H1 (cell line): ENCODE data around the gene ADRM1. TPM values are rescaled to one million over a fixed set of nuclear protein-coding genes. Genes with fewer than 3 reads are reported as not detected.

ENCODE experiments used
- CTCF ChIA-PET: fragments of 300-600 bp; sonication (Branson Sonifier 250); formaldehyde crosslinking; loops from one replicate; lab custom pipeline; 2021; ENCODE audit not compliant: partially characterized antibody; lab: Charles Lee
- POLR2A ChIA-PET: fragments of 300-600 bp; sonication (Branson Sonifier 250); formaldehyde crosslinking; loops from one replicate; lab custom pipeline; 2021; ENCODE audit warnings: inconsistent platforms; ENCODE audit not compliant: partially characterized antibody; lab: Charles Lee
- DNase-seq, 2 experiments: peaks; one replicate each; pipeline versions ENCODE4 v3.0.0 to v3.0.0-alpha.2; 2010 to 2022; ENCODE audit warnings: low spot score in 2 of 2, low read depth in 1 of 2, mixed read lengths in 1 of 2
- FAIRE-seq: peaks from 2 replicates; lab custom pipeline; 2011; peaks lifted over from hg19 to GRCh38; lab: Jason Lieb, UNC
- H2AFZ ChIP-seq: 2 replicates; pipeline ENCODE4 v1.8.1; 2012; ENCODE audit warnings: low read length, inconsistent platforms
- H2AK5ac ChIP-seq: 2 replicates; pipeline ENCODE4 v1.6.1; 2013; ENCODE audit warnings: low read depth, low read length
- H2BK120ac ChIP-seq: replicated peaks from 2 replicates; pipeline ENCODE3; 2013; ENCODE audit warnings: low read depth, low read length, inconsistent platforms
- H2BK12ac ChIP-seq: 2 replicates; pipeline ENCODE4 v1.6.1; 2013; ENCODE audit warnings: low read depth, low read length
- H2BK15ac ChIP-seq: 2 replicates; pipeline ENCODE4 v1.6.1; 2013; ENCODE audit warnings: low read length
- H2BK20ac ChIP-seq: 2 replicates; pipeline ENCODE4 v1.6.1; 2013; ENCODE audit warnings: low read length
- H2BK5ac ChIP-seq: 2 replicates; pipeline ENCODE4 v1.6.1; 2013; ENCODE audit warnings: low read depth, low read length
- H3K14ac ChIP-seq: 2 replicates; pipeline ENCODE4 v1.6.1; 2013; ENCODE audit warnings: inconsistent platforms; ENCODE audit not compliant: insufficient read length
- H3K18ac ChIP-seq: 2 replicates; pipeline ENCODE4 v1.6.1; 2013; ENCODE audit warnings: low read length; ENCODE audit errors: extremely low read depth
- H3K23ac ChIP-seq: 2 replicates; pipeline ENCODE4 v1.6.1; 2013; ENCODE audit warnings: inconsistent platforms; ENCODE audit not compliant: insufficient read length
- H3K23me2 ChIP-seq: 2 replicates; pipeline ENCODE4 v1.6.1; 2013; ENCODE audit warnings: low read depth, low read length
- H3K27ac ChIP-seq: 2 replicates; pipeline ENCODE4 v1.6.1; 2011; ENCODE audit warnings: low read depth, low read length, inconsistent platforms
- H3K27me3 ChIP-seq, 4 experiments: replicated peaks in 1 of 4; 1 replicate in 1 of 4; 2 replicates in 3 of 4; pipeline versions ENCODE4 v1.6.1 to v1.8.1; 2011 to 2013; ENCODE audit warnings: low read length in 3 of 4, mild to moderate bottlenecking in 3 of 4, inconsistent platforms in 2 of 4, mixed read lengths in 2 of 4, moderate library complexity in 1 of 4; ENCODE audit not compliant: control insufficient read depth in 3 of 4, insufficient read depth in 3 of 4; ENCODE audit errors: extremely low read depth in 1 of 4
- H3K36me3 ChIP-seq, 4 experiments: 2 replicates each; pipeline versions ENCODE4 v1.6.1 to v1.8.1; 2011 to 2013; ENCODE audit warnings: mild to moderate bottlenecking in 4 of 4, low read length in 3 of 4, moderate library complexity in 2 of 4, control low read depth in 1 of 4, inconsistent platforms in 1 of 4; ENCODE audit not compliant: insufficient read depth in 4 of 4, control insufficient read depth in 2 of 4
- H3K4ac ChIP-seq: replicated peaks from 2 replicates; pipeline ENCODE3; 2013; ENCODE audit warnings: low read length, low read depth, mixed read lengths, inconsistent platforms; ENCODE audit not compliant: insufficient read length
- H3K4me1 ChIP-seq, 4 experiments: replicated peaks in 1 of 4; 1 replicate in 1 of 4; 2 replicates in 3 of 4; pipeline versions ENCODE4 v1.6.1 to v1.8.1; 2011 to 2013; ENCODE audit warnings: low read length in 3 of 4, inconsistent platforms in 2 of 4, mixed read lengths in 1 of 4; ENCODE audit not compliant: insufficient read depth in 4 of 4, control insufficient read depth in 3 of 4
- H3K4me2 ChIP-seq, 2 experiments: 2 replicates each; pipeline versions ENCODE4 v1.6.1 to v1.8.1; 2011 to 2013; ENCODE audit warnings: low read depth in 2 of 2, low read length in 2 of 2, control low read depth in 1 of 2, inconsistent platforms in 1 of 2, mild to moderate bottlenecking in 1 of 2; ENCODE audit not compliant: insufficient read depth in 1 of 2
- H3K4me3 ChIP-seq, 4 experiments: fragments of 200-600, 300-600 bp in 1 of 4; sonication (generic), shearing (Covaris generic), sonication (Bioruptor Twin) in 1 of 4; 2 replicates each; pipeline versions ENCODE4 v1.5.1 to v1.8.1; 2011 to 2016; ENCODE audit warnings: low read length in 4 of 4, low read depth in 3 of 4, control low read depth in 2 of 4, inconsistent platforms in 2 of 4, mild to moderate bottlenecking in 2 of 4, mixed read lengths in 1 of 4, moderate library complexity in 1 of 4; ENCODE audit not compliant: insufficient read depth in 2 of 4; ENCODE audit errors: extremely low read depth in 1 of 4
- H3K56ac ChIP-seq: replicated peaks from 2 replicates; pipeline ENCODE3; 2013; ENCODE audit warnings: low read depth, mild to moderate bottlenecking, mixed read lengths, low read length, inconsistent platforms; ENCODE audit not compliant: insufficient read length
- H3K79me1 ChIP-seq: 2 replicates; pipeline ENCODE4 v1.6.1; 2013; ENCODE audit warnings: low read depth, low read length, control low read depth
- H3K79me2 ChIP-seq, 2 experiments: 2 replicates each; pipeline versions ENCODE4 v1.6.1 to v1.8.1; 2012 to 2013; ENCODE audit warnings: low read length in 2 of 2, mild to moderate bottlenecking in 2 of 2, inconsistent platforms in 1 of 2; ENCODE audit not compliant: insufficient read depth in 2 of 2, control insufficient read depth in 1 of 2
- H3K9ac ChIP-seq, 4 experiments: replicated peaks in 1 of 4; 1 replicate in 1 of 4; 2 replicates in 3 of 4; pipeline versions ENCODE4 v1.6.1 to v1.8.1; 2011 to 2013; ENCODE audit warnings: low read depth in 3 of 4, low read length in 3 of 4, control low read depth in 2 of 4, mild to moderate bottlenecking in 2 of 4, moderate library complexity in 2 of 4, inconsistent platforms in 1 of 4; ENCODE audit errors: extremely low read depth in 1 of 4
- H3K9me3 ChIP-seq, 2 experiments: 2 replicates each; pipeline versions ENCODE4 v1.6.1 to v1.8.1; 2012 to 2013; ENCODE audit warnings: mild to moderate bottlenecking in 2 of 2, moderate library complexity in 2 of 2, control low read depth in 1 of 2, inconsistent platforms in 1 of 2, low read depth in 1 of 2, low read length in 1 of 2, mixed read lengths in 1 of 2; ENCODE audit not compliant: insufficient read depth in 2 of 2
- H4K20me1 ChIP-seq, 2 experiments: replicated peaks in 1 of 2; 2 replicates each; pipeline versions ENCODE3 to v1.8.1; 2011 to 2013; ENCODE audit warnings: inconsistent platforms in 2 of 2, low read length in 2 of 2, mild to moderate bottlenecking in 1 of 2; ENCODE audit not compliant: insufficient read depth in 2 of 2, control insufficient read depth in 1 of 2
- H4K5ac ChIP-seq: 2 replicates; pipeline ENCODE4 v1.6.1; 2013; ENCODE audit warnings: low read length, low read depth, mixed read lengths, inconsistent platforms; ENCODE audit not compliant: insufficient read length
- H4K8ac ChIP-seq: 2 replicates; pipeline ENCODE4 v1.8.0; 2013; ENCODE audit warnings: mild to moderate bottlenecking, moderate library complexity, low read length, inconsistent platforms; ENCODE audit not compliant: insufficient read depth; ENCODE audit errors: extremely low read depth
- H4K91ac ChIP-seq: replicated peaks from 2 replicates; pipeline ENCODE3; 2013; ENCODE audit warnings: low read length, mixed read lengths, inconsistent platforms; ENCODE audit not compliant: insufficient read length
- BCL11A ChIP-seq, 2 experiments: IDR thresholded peaks; one replicate each; pipeline ENCODE4 v1.6.1; 2011; ENCODE audit warnings: low read depth in 2 of 2, low read length in 2 of 2, mild to moderate bottlenecking in 2 of 2
- GTF2F1 ChIP-seq: IDR thresholded peaks from 2 replicates; pipeline ENCODE4 v1.6.1; 2012; ENCODE audit warnings: low read depth, low read length, improper control_type of control experiment, borderline replicate concordance
- JUND ChIP-seq: IDR thresholded peaks from 2 replicates; pipeline ENCODE4 v1.6.1; 2011; ENCODE audit warnings: mild to moderate bottlenecking, improper control_type of control experiment, low read length
- POLR2A ChIP-seq, 2 experiments: IDR thresholded peaks; 1 replicate in 1 of 2; 2 replicates in 1 of 2; pipeline ENCODE4 v1.6.1; 2011; ENCODE audit warnings: low read depth in 2 of 2, low read length in 2 of 2, mild to moderate bottlenecking in 2 of 2; ENCODE audit errors: control extremely low read depth in 1 of 2
- POU5F1 ChIP-seq: IDR thresholded peaks from 2 replicates; pipeline ENCODE4 v1.6.1; 2011; ENCODE audit warnings: low read depth, mild to moderate bottlenecking, low read length, moderate library complexity
- SIN3A ChIP-seq, 2 experiments: IDR thresholded peaks in 1 of 2; conservative IDR thresholded peaks in 1 of 2; 2 replicates each; pipeline ENCODE4 v1.6.1; 2011 to 2012; ENCODE audit warnings: low read length in 2 of 2, improper control_type of control experiment in 1 of 2, low read depth in 1 of 2, mild to moderate bottlenecking in 1 of 2
- SP1 ChIP-seq: IDR thresholded peaks from 2 replicates; pipeline ENCODE4 v1.6.1; 2011; ENCODE audit warnings: low read depth, low read length
- SRF ChIP-seq: IDR thresholded peaks from 2 replicates; pipeline ENCODE4 v1.6.1; 2011; ENCODE audit warnings: mild to moderate bottlenecking, low read depth, low read length, moderate library complexity
- SUZ12 ChIP-seq: fragments of 200-600 bp; sonication (generic); IDR thresholded peaks from 2 replicates; pipeline ENCODE4 v1.6.1; 2012; ENCODE audit warnings: mild to moderate bottlenecking, inconsistent platforms, low read length, moderate library complexity, mixed read lengths
- ZNF274 ChIP-seq: IDR thresholded peaks from 2 replicates; pipeline ENCODE4 v1.7.0; 2012; ENCODE audit warnings: low read length, borderline replicate concordance; ENCODE audit errors: extremely low read depth
- WGBS, 2 experiments: shearing (Covaris generic) in 1 of 2; methylation state at CpG; one replicate each; pipeline versions ENCODE4 v1.1.6 to v1.1.7; 2013 to 2015; ENCODE audit warnings: low lambda C conversion rate in 2 of 2, mixed read lengths in 2 of 2, inconsistent platforms in 1 of 2, low coverage in 1 of 2, missing lambda C conversion rate in 1 of 2; ENCODE audit not compliant: insufficient replicate concordance in 2 of 2, insufficient coverage in 1 of 2, insufficient read length in 1 of 2; ENCODE audit errors: extremely low coverage in 1 of 2, missing lambda C conversion rate in 1 of 2; 5-methylcytosine and 5-hydroxymethylcytosine counted together
- polyA plus RNA-seq, 7 experiments: library from polyadenylated mRNA; depleted of rRNA in 3 of 7; stranded (reverse) in 5 of 7; unstranded in 2 of 7; fragments of >200 nt in 5 of 7; fragments of 200-250 nt in 2 of 7; gene quantifications; 1 replicate in 5 of 7; 2 replicates in 1 of 7; 4 replicates in 1 of 7; pipeline versions ENCODE4 v1.2.1 to v1.2.3, GENCODE V29; 2011 to 2013; ENCODE audit warnings: missing spikeins in 2 of 7, mixed read lengths in 2 of 7
- total RNA-seq: library from RNA; stranded (reverse); fragmentation: NEBNext Ultra II Directional; extraction: Animal tissue kit (Norgen Biotek cat#: 25700); gene quantifications from 2 replicates; pipeline ENCODE4 v1.2.1, GENCODE V29; 2021
- TF ChIP-seq, protein P1 (sequence below): IDR thresholded peaks from 2 replicates; pipeline ENCODE4 v1.6.1; 2012; ENCODE audit warnings: low read length, inconsistent platforms

ADRM1 gene
- total and polyA plus RNA-seq, 2 of the 8 experiments (the other 6 are each of a cell fraction or from before 2014, with no cell fraction given): 126 to 214 TPM

DNA sequence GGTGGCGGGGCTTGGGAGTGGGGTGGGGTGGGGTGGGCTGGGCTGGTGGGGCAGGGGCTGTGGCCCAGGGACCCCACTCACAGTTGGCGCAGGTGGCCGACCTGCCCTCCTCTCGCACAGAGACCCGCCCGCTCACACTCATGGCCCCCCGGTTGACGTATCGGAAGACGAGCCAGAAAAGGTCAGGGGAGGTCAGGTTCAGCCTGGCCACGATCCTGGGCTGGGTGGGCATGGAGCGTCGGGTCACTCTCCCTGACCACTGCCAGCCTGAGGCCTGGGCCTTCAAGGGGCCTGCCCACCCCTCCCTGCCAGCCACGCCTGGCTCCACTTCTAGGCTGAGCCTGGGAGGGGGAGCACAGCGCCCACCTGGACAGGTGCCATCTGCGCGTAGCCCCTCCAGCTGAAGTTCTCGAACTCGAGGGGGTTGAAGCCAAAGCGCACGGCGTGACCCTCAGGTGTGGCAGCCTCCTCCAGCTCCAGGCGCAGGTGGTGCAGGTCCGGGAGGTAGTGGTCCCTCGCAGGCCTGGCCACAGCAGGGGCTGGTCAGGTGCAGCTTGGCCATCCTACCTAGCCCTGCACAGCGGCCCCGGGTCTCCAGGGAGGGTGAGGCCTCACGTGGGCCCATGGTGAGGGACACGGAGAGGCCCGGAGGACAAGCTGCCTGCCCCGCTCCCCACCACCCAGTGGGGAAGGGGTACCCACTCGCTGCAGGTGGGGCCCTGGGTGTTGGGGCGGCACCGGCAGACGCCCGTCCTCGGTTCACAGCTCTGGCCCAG, 31.2 kb downstream of the ADRM1 start:
- no peak for FAIRE-seq
- no peak for TF ChIP-seq POU5F1
- no peak for TF ChIP-seq GTF2F1
- TF ChIP-seq, protein P1, sequence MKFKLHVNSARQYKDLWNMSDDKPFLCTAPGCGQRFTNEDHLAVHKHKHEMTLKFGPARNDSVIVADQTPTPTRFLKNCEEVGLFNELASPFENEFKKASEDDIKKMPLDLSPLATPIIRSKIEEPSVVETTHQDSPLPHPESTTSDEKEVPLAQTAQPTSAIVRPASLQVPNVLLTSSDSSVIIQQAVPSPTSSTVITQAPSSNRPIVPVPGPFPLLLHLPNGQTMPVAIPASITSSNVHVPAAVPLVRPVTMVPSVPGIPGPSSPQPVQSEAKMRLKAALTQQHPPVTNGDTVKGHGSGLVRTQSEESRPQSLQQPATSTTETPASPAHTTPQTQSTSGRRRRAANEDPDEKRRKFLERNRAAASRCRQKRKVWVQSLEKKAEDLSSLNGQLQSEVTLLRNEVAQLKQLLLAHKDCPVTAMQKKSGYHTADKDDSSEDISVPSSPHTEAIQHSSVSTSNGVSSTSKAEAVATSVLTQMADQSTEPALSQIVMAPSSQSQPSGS: no peak
- TF ChIP-seq ZNF274: no peak
- TF ChIP-seq SP1: no peak
- no peak for TF ChIP-seq SRF
- TF ChIP-seq SIN3A (conservative IDR thresholded peaks at IDR 0.05 in 1 of 2, IDR thresholded peaks at IDR 0.05 in 1 of 2; ENCODE audit: low read depth in 1 of 2, low read length in 2 of 2): no peak
- no peak for TF ChIP-seq SUZ12
- no peak for TF ChIP-seq JUND
- TF ChIP-seq BCL11A (IDR thresholded peaks at IDR 0.05; ENCODE audit: low read depth in 2 of 2, low read length in 2 of 2): no peak
- no peak for TF ChIP-seq POLR2A (IDR thresholded peaks at IDR 0.05; ENCODE audit: control extremely low read depth in 1 of 2, low read depth in 2 of 2, low read length in 2 of 2)

More for the DNA sequence above, 31.2 kb downstream of the ADRM1 start:
- Histone ChIP-seq H2BK5ac (no peak overlapping the region; the same call in 1 of the 2 replicates), H2BK120ac (no peak overlapping the region), H3K4me1 (no peaks in the 10 kb centered on the region), H3K56ac (no peak overlapping the region), H3K27ac (no peak overlapping the region), H4K91ac (no peak overlapping the region), H3K79me1 (0 out of 2 replicates have a peak, but pooled peaks cover 3% of the 10 kb centered on the region), H3K23ac (no peak overlapping the region), H3K4me2 (no peak overlapping the region), H3K79me2 (peaks cover 0 to 2% of the 10 kb centered on the region in 2 experiments; a peak in 1 of 4 replicates), H4K20me1 (peaks cover 0 to 32% of the 10 kb centered on the region in 2 experiments), H4K8ac (no peak overlapping the region), H2AK5ac (no peak overlapping the region), H3K14ac (no peak overlapping the region), H3K4me3 (no peak overlapping the region), H2BK15ac (no peak overlapping the region), H3K23me2 (no peaks in the 10 kb centered on the region), H2BK12ac (no peak overlapping the region), H3K9ac (no peak overlapping the region), H2BK20ac (no peak overlapping the region), H3K4ac (no peak overlapping the region), H3K18ac (no peak overlapping the region), H4K5ac (no peak overlapping the region), H3K27me3 (no peaks in the 10 kb centered on the region), H2AFZ (no peak overlapping the region), H3K36me3 (peaks cover 22 to 82% (median 55%) of the 10 kb centered on the region in 4 experiments), H3K9me3 (no peaks in the 10 kb centered on the region; a peak in 1 of 4 replicates)
- 86% methylated on average over 24 of the region's 37 CpGs; no CpG with 5 or more reads in 1 of the 2 experiments for WGBS, 2 experiments
- DNase-seq: no peak
- CTCF ChIA-PET: interaction anchor here (1.0 to 1.2 kb wide), 2 partner anchors 37 to 67 kb away, joined by 3 read pairs; no protein-coding TSS in a partner anchor
- POLR2A ChIA-PET: interaction anchor here (0.7 to 13.3 kb wide), 8 partner anchors 10 to 55 kb away, joined by 3 to 151 read pairs (median 4); partner anchors contain the start of gene ADRM1
